Liver (tissue), 9 donors: ENCODE measurements around the gene ADPRS. TPM values are rescaled to one million over a fixed set of nuclear protein-coding genes. Genes with fewer than 3 reads are reported as not detected.

Source experiments
- DNase-seq: peaks from one replicate; pipeline ENCODE4 v3.0.0-alpha.2; 2017; ENCODE audit warnings: low spot score
- H3K27ac ChIP-seq, 2 donors: one replicate each; pipeline ENCODE4 v1.7.0; 2013; ENCODE audit warnings: inconsistent platforms in 2 of 2, low read length in 2 of 2, control low read depth in 1 of 2, low read depth in 1 of 2, mild to moderate bottlenecking in 1 of 2
- H3K27me3 ChIP-seq, 4 donors: one replicate each; pipeline versions ENCODE4 v1.6.1 to v1.7.0; 2013; ENCODE audit warnings: low read length in 3 of 4, inconsistent platforms in 1 of 4, mild to moderate bottlenecking in 1 of 4, moderate library complexity in 1 of 4; ENCODE audit not compliant: control insufficient read depth in 4 of 4, insufficient read depth in 4 of 4
- H3K36me3 ChIP-seq, 4 donors: one replicate each; pipeline versions ENCODE4 v1.6.1 to v1.7.0; 2013; ENCODE audit warnings: low read length in 3 of 4, mild to moderate bottlenecking in 3 of 4, low read depth in 1 of 4, moderate library complexity in 1 of 4; ENCODE audit not compliant: control insufficient read depth in 4 of 4, insufficient read depth in 3 of 4
- H3K4me1 ChIP-seq, 4 donors: one replicate each; pipeline versions ENCODE4 v1.6.1 to v1.7.0; 2013; ENCODE audit warnings: low read length in 3 of 4, mild to moderate bottlenecking in 3 of 4, moderate library complexity in 1 of 4; ENCODE audit not compliant: control insufficient read depth in 4 of 4, insufficient read depth in 4 of 4
- H3K4me3 ChIP-seq, 3 donors: one replicate each; pipeline versions ENCODE4 v1.6.1 to v1.7.0; 2013; ENCODE audit warnings: low read length in 3 of 3, control low read depth in 1 of 3, low read depth in 1 of 3, mild to moderate bottlenecking in 1 of 3
- H3K9ac ChIP-seq, 2 donors: one replicate each; pipeline ENCODE4 v1.7.0; 2013; ENCODE audit warnings: low read length in 2 of 2, mild to moderate bottlenecking in 2 of 2, moderate library complexity in 2 of 2, control low read depth in 1 of 2, low read depth in 1 of 2
- H3K9me3 ChIP-seq, 4 donors: one replicate each; pipeline versions ENCODE4 v1.6.1 to v1.7.0; 2013; ENCODE audit warnings: low read length in 3 of 4; ENCODE audit not compliant: control insufficient read depth in 4 of 4
- ATF3 ChIP-seq: IDR thresholded peaks from 2 replicates; pipeline ENCODE4 v1.6.1; 2016; ENCODE audit warnings: antibody characterized with exemption
- CTCF ChIP-seq: fragments of 150-350 bp; IDR thresholded peaks from 2 replicates; pipeline ENCODE4 v1.5.1; 2017; ENCODE audit warnings: improper control_type of control experiment, low read depth, low read length; ENCODE audit not compliant: missing input control
- EGR1 ChIP-seq, 2 donors: IDR thresholded peaks; 2 replicates each; pipeline ENCODE4 v1.6.1; 2016 to 2018; ENCODE audit warnings: antibody characterized with exemption in 2 of 2, low read depth in 2 of 2
- FOXA2 ChIP-seq: IDR thresholded peaks from 2 replicates; pipeline ENCODE4 v1.6.1; 2016; ENCODE audit warnings: antibody characterized with exemption
- GABPA ChIP-seq, 2 donors: IDR thresholded peaks in 1 of 2; conservative IDR thresholded peaks in 1 of 2; 2 replicates each; pipeline ENCODE4 v1.6.1; 2016; ENCODE audit warnings: antibody characterized with exemption in 2 of 2, mild to moderate bottlenecking in 1 of 2, moderate library complexity in 1 of 2
- HNF4A ChIP-seq, 2 donors: conservative IDR thresholded peaks; 2 replicates each; pipeline ENCODE4 v1.6.1; 2016; ENCODE audit warnings: antibody characterized with exemption in 2 of 2, mild to moderate bottlenecking in 2 of 2
- HNF4G ChIP-seq: IDR thresholded peaks from 2 replicates; pipeline ENCODE4 v1.6.1; 2016; ENCODE audit warnings: antibody characterized with exemption
- JUND ChIP-seq, 2 donors: IDR thresholded peaks; 2 replicates each; pipeline ENCODE4 v1.6.1; 2016; ENCODE audit warnings: antibody characterized with exemption in 2 of 2
- MAX ChIP-seq: IDR thresholded peaks from 2 replicates; pipeline ENCODE4 v1.6.1; 2016; ENCODE audit warnings: antibody characterized with exemption
- NR2F2 ChIP-seq: IDR thresholded peaks from 2 replicates; pipeline ENCODE4 v1.6.1; 2016; ENCODE audit warnings: antibody characterized with exemption
- RAD21 ChIP-seq, 2 donors: IDR thresholded peaks; 2 replicates each; pipeline ENCODE4 v1.6.1; 2016; ENCODE audit warnings: antibody characterized with exemption in 2 of 2, mild to moderate bottlenecking in 2 of 2
- REST ChIP-seq: IDR thresholded peaks from 2 replicates; pipeline ENCODE4 v1.6.1; 2016; ENCODE audit warnings: antibody characterized with exemption, mild to moderate bottlenecking
- SP1 ChIP-seq: IDR thresholded peaks from 2 replicates; pipeline ENCODE4 v1.6.1; 2018; ENCODE audit warnings: antibody characterized with exemption, mild to moderate bottlenecking
- TAF1 ChIP-seq: conservative IDR thresholded peaks from 2 replicates; pipeline ENCODE4 v1.6.1; 2016; ENCODE audit warnings: antibody characterized with exemption, mild to moderate bottlenecking
- YY1 ChIP-seq: IDR thresholded peaks from 2 replicates; pipeline ENCODE4 v1.6.1; 2016; ENCODE audit warnings: antibody characterized with exemption, mild to moderate bottlenecking
- ZBTB33 ChIP-seq: IDR thresholded peaks from 2 replicates; pipeline ENCODE4 v1.6.1; 2016; ENCODE audit warnings: antibody characterized with exemption
- WGBS: extraction: QIAGEN DNeasy Blood & Tissue Kit; methylation state at CpG from one replicate; pipeline ENCODE4 v1.1.7; 2013; 5-methylcytosine and 5-hydroxymethylcytosine counted together
- polyA plus RNA-seq, 2 donors: library from polyadenylated mRNA; stranded (reverse) in 1 of 2; unstranded in 1 of 2; fragments of 200-250 nt in 1 of 2; fragments of >200 nt in 1 of 2; fragmentation: Nextera tagmentation in 1 of 2; extraction: Ambion mirVana in 1 of 2; gene quantifications; one replicate each; pipeline versions ENCODE4 v1.2.1 to v1.2.3, GENCODE V29; 2013 to 2015
- total RNA-seq, 2 donors: library from RNA; depleted of rRNA; stranded (reverse); fragments of >200 nt; gene quantifications; one replicate each; pipeline ENCODE4 v1.2.3, GENCODE V29; 2014
- donor health status: healthy.
- donor health status: healthy.
- donor health status: healthy.
- donor health status: healthy.
- donor health status: healthy.

Gene ADPRS
- total and polyA plus RNA-seq, 4 donors: 9.4 to 13.1 (median 11.0) TPM

- no peak for TF ChIP-seq HNF4A (conservative IDR thresholded peaks at IDR 0.05)
- TF ChIP-seq MAX: no peak
Measured at GRCh38 chr1:36136535-36136934, 47.8 kb downstream of the ADPRS start (continued).

- DNase-seq: no peak
- Histone ChIP-seq H3K9me3 (no peaks in the 10 kb centered on the region), H3K4me3 (no peak overlapping the region), H3K27ac (no peak overlapping the region), H3K4me1 (no peaks in the 10 kb centered on the region), H3K36me3 (peaks cover 4 to 33% (median 25%) of the 10 kb centered on the region in 4 donors), H3K9ac (no peak overlapping the region), H3K27me3 (no peaks in the 10 kb centered on the region)
- TF ChIP-seq HNF4G (no peak), GABPA (IDR thresholded peaks at IDR 0.05 in 1 of 2, conservative IDR thresholded peaks at IDR 0.05 in 1 of 2) (no peak), SP1 (no peak), EGR1 (IDR thresholded peaks at IDR 0.05; ENCODE audit: low read depth in 2 of 2) (no peak), MAX (no peak), REST (no peak), ATF3 (no peak), NR2F2 (no peak), FOXA2 (no peak), HNF4A (conservative IDR thresholded peaks at IDR 0.05) (no peak), YY1 (no peak), RAD21 (IDR thresholded peaks at IDR 0.05) (no peak), JUND (IDR thresholded peaks at IDR 0.05) (no peak), ZBTB33 (no peak), TAF1 (no peak)
- 74% methylated on average over 5 of the region's 5 CpGs for WGBS
Measured at GRCh38 chr1:36137226-36137625, 48.5 kb downstream of the ADPRS start.

GRCh38 chr1:36137776-36138175 lies 49.1 kb downstream of the ADPRS start:
- Histone ChIP-seq H3K9ac (no peak overlapping the region), H3K9me3 (no peaks in the 10 kb centered on the region), H3K4me3 (no peak overlapping the region), H3K4me1 (no peaks in the 10 kb centered on the region), H3K36me3 (peaks cover 4 to 33% (median 25%) of the 10 kb centered on the region in 4 donors), H3K27me3 (no peaks in the 10 kb centered on the region), H3K27ac (no peak overlapping the region)
- no peak for DNase-seq
- TF ChIP-seq JUND (IDR thresholded peaks at IDR 0.05) (no peak), GABPA (IDR thresholded peaks at IDR 0.05 in 1 of 2, conservative IDR thresholded peaks at IDR 0.05 in 1 of 2) (no peak), ATF3 (no peak), CTCF (no peak), RAD21 (IDR thresholded peaks at IDR 0.05) (no peak), YY1 (no peak)
- 97% methylated on average over 3 of the region's 3 CpGs for WGBS
